NCI-H2107 (cell line): ENCODE results near the gene SH3D19.

Experiments used
- DNase-seq: peaks from one replicate; lab custom pipeline; 2025; lab: John Stamatoyannopoulos, UW

The SH3D19 gene

GRCh38 chr4:151197247-151197646 is 128.2 kb downstream of the SH3D19 start:
- DNase-seq = no peak

- DNase-seq = no peak
Measured at GRCh38 chr4:151195801-151196200, 129.6 kb downstream of the SH3D19 start.

- DNase-seq = no peak
Measured at GRCh38 chr4:151193414-151193813, 132.0 kb downstream of the SH3D19 start.

DNA sequence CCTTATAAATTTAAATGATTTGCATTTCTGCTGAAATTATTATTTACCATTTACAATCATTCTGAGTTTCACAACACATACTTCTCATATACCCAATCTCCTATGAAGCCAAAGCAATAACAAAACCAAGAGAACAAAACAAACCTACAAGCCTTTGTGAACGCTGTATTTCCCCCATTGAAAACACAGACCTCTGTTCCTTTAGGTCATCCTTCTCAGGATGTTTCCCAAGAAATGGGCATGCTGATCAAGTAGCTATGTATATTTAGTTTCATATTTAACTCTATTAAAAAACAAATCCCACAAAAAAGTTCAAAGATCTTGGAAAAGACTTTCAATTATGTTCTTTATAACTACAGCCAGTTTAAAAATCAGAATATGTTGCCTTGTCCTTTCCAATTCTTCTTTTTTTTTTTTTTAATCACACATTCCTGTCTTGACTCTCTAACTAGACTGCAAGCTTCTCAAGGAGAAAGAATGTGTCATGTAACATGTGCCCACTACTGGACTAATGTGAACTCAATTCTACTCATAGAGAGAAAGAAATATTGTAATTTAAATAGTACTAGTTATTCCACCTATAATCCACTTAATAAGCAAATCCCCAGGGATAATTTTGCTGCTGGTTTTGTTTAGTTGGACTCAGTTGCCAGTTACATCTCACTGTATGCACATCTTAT is 132.7 kb downstream of the SH3D19 start:
- DNase-seq = no peak

DNA sequence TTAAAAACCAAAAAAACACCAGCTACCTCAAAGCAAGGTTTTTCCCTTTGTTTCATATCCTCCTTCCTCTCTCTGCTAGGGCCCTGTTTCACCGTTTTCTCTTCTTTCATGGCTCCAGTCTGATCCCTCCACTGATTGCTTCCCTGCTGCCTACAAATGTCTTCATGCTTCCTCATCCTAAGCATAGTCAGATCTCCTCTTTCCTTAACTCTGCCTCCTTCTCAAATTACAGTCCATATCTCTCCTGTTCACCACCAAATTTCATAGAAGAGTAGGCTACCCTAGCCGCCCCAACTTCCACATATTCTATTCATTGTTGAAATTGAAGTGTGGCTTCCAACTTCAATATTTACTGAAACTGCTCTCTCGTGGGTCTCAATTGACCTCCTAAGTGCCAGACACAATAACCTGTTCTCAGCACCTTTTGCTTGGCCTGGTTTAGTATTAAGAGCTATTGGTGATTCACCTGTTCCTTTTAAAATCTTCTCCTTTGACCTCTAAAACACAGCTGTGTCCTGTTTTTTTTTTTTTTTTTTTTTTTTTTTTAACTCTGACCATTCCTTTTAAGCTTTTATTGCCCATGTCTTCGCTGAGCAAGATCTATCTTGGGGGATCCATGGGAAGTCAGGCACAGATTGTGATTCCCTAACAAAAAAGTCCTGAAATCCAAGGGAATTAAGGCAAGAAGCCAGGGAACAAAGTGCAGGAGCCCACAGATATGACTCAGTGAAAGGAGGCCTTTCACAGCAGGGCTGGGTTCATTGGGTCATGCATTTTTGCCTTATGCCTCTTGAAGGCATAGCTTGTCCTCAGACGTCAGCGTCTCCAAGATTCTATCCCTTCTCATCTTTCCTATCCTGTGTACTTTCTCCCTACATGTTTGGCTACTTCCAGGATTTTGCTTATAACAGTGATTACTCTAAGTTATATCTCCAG is 140.6 kb downstream of the SH3D19 start:
- no peak for DNase-seq

DNA sequence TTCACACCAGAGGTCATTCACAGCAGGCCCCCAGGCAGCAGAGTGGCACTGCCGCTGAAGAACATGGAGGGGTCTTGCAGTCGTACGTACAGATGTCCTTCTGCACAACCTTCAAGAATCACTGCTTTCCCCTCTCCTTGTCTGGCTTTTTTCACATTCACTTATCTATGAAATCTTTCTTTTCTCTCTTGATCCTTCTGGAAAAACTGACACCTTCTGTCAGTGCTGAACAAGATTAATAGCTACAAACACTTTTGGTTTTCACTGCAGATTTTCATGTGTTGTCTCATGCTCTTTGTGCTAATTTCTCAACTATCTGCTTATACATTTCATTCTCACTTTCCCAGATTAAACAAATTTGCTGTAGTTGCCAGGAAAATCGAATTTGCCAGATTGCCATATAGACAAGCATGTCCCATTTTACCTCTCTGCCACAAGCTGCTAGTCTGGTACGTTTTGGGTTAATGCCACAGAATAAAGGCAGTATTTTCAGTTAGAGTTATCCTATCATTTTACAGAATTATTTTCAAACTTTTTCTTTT is 142.9 kb downstream of the SH3D19 start:
- DNase-seq = no peak

- no peak for DNase-seq
Measured at GRCh38 chr4:151176685-151177084, 148.7 kb downstream of the SH3D19 start.

DNA sequence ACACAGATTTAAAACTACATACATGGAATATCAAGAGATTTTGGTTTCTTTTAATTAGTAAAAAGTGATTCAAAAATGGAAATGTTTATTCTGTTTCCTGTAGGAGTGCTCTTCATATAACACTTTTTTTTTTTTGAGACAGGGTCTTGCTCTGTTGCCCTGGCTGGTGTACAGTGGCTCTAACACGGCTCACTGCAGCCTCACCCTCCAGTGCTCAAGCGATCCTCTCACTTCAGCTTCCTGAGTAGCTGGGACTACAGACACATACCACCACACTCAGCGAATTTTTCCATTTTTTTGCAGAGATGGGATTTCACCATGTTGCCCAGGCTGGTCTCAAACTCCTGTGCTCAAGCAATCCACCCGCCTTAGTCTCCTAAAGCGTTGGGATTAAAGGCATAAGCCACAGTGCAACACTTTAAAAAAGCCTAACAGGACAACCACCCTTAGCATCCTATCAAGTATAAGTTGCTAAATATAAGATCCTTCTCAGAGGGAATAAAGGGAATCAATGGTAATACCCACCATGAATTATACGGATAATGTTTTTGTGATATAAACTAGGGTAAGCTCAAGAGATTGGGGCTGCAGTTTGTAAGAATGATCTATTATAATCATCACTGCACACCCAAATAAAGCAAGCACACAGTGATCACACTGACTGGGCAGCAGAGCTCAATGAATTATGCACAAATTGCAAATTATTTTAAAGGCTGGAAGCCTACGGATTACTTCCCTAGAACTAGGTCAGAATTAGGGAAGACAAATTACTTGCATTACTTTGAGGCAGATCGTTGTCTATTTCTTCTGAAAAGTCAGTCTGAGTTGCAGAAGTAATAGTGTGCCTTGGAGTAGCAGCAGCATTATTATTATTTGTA is 149.4 kb downstream of the SH3D19 start:
- no peak for DNase-seq

- no peak for DNase-seq
Measured at GRCh38 chr4:151175233-151175632, 150.2 kb downstream of the SH3D19 start.

- no peak for DNase-seq
Measured at GRCh38 chr4:151174784-151175183, 150.6 kb downstream of the SH3D19 start.

- DNase-seq = no peak
Measured at GRCh38 chr4:151173871-151174270, 151.5 kb downstream of the SH3D19 start.

DNA sequence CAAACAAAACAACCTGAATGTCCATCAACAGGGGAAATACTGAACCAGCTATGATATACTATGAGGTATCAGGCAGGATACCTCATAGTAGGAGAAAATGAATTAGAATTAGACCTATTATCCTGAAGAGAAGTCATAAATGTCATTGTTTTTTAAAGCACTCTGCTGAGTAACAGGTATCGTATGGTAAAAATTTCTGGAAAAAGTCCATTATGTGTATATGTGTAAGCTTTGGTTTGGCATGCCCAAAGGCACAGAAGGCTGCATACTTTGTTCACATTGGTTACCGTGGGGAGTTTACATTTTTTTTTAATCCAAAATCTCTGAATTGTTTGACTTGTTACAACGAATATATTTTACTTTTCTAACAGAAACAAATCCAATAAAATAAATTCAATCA is 155.5 kb downstream of the SH3D19 start:
- DNase-seq = no peak

GRCh38 chr4:151169223-151169622 is 156.2 kb downstream of the SH3D19 start:
- DNase-seq = no peak

DNA sequence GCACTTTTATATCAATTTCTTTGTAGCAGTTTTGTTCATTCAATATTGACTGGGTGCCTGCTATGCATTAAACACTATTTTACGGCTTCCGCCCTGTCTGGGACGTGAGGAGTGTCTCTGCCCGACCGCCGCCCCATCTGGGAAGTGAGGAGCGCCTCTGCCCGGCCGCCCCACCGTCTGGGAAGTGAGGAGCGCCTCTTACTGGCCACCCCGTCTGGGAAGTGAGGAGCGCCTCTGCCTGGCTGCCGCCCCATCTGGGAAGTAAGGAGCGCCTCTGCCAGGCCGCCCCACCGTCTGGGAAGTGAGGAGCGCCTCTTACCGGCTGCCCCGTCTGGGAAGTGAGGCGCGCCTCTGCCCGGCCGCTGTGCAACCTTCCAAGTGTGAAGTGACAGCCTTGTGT is 157.8 kb downstream of the SH3D19 start:
- no peak for DNase-seq

DNA sequence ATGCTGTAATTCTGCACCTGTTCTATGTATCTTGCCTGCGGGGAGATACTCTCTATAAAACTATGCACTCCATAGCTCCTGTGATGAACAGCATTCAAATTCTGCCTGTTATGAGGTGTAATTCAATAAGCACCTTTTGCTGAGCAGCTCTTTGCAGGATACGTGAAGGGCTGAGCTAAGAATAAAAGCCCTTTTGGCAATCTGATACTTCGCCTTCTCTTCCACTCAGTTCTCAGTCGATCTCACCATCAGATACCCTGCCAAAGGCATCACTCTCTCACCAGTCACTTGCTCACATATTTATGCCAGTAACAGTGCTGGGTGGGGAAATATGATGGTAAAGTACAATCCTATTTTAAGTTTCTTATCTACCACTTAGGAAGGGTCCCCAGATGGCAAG is 158.8 kb downstream of the SH3D19 start:
- DNase-seq = no peak

DNA sequence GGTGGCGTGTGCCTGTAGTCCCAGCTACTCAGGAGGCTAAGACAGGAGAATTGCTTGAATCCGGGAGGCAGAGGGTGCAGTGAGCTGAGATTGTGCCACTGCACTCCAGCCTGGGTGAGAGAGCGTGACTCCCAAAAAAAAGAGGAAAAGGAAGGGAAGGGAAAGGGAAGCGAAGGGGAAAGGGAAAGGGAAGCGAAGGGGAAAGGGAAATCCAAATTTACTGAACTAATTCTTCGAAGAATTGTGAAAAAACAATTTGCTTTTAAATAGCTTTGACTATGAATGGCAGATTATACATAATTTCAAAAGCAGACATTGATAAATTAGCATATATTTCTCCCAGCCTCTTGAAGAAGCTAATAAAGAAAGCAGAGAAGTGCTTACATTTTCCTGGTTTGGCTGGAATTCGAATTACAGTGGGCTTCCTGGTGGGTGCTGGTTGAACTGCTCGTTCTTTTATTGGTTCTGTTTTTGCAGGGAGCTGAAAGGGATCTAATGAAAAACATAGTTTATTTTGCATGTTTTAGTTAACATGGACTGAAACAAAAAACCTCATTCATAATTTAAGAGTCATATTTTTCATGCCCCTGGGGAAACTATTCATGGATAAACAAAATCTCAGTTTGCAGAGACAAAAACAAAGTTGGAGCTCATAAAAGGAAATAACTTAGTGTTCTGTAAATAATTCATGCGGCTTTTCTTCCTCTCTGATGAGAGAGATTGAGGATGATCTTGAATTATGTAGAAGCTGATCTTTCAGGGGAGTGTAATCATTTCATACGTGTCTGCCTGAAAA is 160.0 kb downstream of the SH3D19 start:
- DNase-seq = no peak

DNA sequence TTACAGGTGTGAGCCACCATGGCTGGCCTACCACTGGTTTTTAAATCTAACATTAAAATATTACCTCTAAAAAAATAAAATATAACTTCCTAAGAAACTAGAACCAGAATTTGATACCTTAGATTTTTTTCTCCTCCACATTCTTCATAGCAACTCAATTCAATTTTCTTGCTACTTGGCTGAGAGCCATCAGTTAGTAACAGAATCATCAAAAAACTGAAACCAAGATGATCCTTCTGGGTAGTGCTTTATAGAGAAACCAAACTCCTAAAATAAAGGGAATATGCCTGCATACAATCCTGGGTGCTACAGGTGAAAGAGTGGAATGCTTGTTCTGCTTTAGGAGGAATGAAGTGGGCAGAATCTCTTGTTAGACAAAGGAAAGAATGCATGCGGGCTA is 161.6 kb downstream of the SH3D19 start:
- DNase-seq = no peak

DNA sequence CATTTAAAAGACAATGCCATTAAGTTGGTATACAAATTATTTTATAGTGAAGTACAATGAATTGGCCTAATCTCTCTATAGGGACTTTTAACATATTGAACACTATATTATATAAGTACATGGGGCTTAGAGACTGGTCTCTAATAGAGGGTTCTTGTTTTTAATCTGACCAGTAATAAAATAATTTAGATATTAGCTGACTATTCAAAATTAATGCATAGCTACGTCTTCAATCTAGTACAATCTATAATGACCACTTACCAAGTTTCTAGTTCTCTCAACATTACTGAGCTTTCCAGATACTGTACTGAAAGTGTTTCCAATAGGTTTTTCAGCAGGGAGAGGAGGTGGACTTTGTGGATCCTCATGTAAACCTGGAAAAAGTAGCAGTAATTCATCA is 166.4 kb downstream of the SH3D19 start:
- no peak for DNase-seq

DNA sequence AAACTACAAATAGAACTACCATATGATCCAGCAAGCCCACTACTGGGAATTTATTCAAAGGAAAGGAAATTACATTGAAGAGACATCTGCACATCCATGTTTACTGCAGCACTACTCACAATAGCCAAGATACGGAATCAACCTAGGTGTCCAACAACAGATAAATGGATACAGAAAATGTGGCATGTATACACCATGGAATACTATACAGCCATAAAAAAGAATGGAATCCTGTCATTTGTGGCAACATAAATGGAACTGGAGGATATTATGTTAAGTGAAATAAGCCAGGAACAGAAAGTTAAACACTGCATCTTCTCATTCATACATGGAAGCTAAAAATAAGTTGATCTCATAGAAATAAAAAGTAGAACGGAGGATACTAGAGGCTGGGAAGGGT is 167.9 kb downstream of the SH3D19 start:
- DNase-seq = no peak

DNA sequence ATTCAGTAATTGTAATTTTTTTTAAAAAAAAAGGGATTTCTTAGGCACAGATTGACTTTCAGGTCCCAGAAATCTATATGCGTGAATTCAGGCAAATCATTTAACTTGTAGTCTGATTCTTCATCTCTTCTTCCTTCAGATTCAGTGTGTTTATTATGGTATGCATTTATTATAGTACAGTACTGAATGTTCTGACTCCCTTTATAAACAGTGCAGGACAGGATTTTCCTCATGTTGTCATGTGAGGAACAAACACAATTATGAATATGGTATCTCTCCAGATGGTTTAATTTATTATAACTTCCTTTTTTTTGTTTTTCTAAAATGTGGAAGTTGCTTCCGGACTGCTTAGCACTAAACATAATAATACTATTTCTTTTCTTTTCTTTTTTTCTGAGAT is 171.8 kb downstream of the SH3D19 start:
- DNase-seq = no peak

DNA sequence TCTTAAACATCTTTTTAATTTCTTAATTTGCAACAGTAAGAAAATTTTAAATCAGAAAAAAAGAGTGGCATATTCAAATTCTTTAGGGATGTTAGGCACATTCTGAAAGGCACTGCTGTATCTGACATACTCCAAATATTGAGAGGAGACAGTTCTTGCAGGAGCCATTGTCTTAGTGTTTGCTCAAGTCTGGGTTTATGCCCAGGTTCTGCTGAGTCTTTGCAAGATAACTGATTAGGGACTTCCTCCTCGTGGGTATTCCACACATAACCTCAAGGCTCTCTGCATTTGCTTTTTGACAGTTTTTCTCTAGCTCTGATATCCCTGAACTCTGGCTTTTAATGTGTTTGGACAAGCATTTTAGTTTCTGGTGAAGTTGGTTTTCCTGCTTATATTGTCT is 173.4 kb downstream of the SH3D19 start:
- DNase-seq = no peak
